K562 (cell line): Measurements from ENCODE around the gene ITGBL1. TPM values are rescaled to one million over a fixed set of nuclear protein-coding genes. Genes with fewer than 3 reads are reported as not detected.

Experiments used
- ATAC-seq: fragments of 200-7000 bp; cut with Tn5 transposase; 3 replicates; pipeline ENCODE4 v1.9.1; 2020; ENCODE audit warnings: moderate library complexity
- BruUV-seq: library from RNA; stranded (reverse); fragments of 400-500 nt; replicated peaks from 2 replicates; lab custom pipeline; 2021; lab: Mats Ljungman, UMichigan
- CTCF ChIA-PET: fragments of 300-600 bp; formaldehyde crosslinking; extraction: SDS; loops from one replicate; lab custom pipeline; 2021; ENCODE audit warnings: low intra/inter-chr PET ratio; lab: Yijun Ruan, JAX
- POLR2A ChIA-PET: fragments of 300-600, 350-650 bp; sonication (Branson Sonifier 250); formaldehyde crosslinking; extraction: SDS; loops from one replicate; lab custom pipeline; 2021; ENCODE audit warnings: antibody characterized with exemption, inconsistent platforms; lab: Yijun Ruan, JAX
- DNase-seq, 4 experiments: peaks; one replicate each; pipeline versions ENCODE4 v3.0.0 to v3.0.0-alpha.2; 2011 to 2018; ENCODE audit warnings: low spot score in 3 of 4, mixed read lengths in 3 of 4; ENCODE audit errors: extremely low read depth in 1 of 4
- FAIRE-seq: peaks from 2 replicates; lab custom pipeline; 2011; peaks lifted over from hg19 to GRCh38; lab: Jason Lieb, UNC
- H2AFZ ChIP-seq: 2 replicates; pipeline ENCODE4 v1.6.0; 2011; ENCODE audit warnings: low read depth, low read length, control low read depth, inconsistent platforms
- H3K27ac ChIP-seq: fragments of 200-600 bp; 3 replicates; pipeline ENCODE4 v1.8.0; 2011; ENCODE audit warnings: low read depth, mild to moderate bottlenecking, control low read depth, inconsistent platforms, low read length, moderate library complexity, mixed read lengths; ENCODE audit errors: extremely low read depth
- H3K27me3 ChIP-seq, 2 experiments: fragments of 300-600 bp in 1 of 2; 2 replicates in 1 of 2; 3 replicates in 1 of 2; pipeline versions ENCODE4 v1.6.0 to v1.8.0; 2011; ENCODE audit warnings: inconsistent platforms in 2 of 2, low read length in 2 of 2, mild to moderate bottlenecking in 1 of 2, mixed read lengths in 1 of 2, moderate library complexity in 1 of 2; ENCODE audit not compliant: control insufficient read depth in 2 of 2, insufficient read depth in 2 of 2
- H3K36me3 ChIP-seq: fragments of 300-600 bp; 3 replicates; pipeline ENCODE4 v1.8.0; 2011; ENCODE audit warnings: mild to moderate bottlenecking, low read length, inconsistent platforms; ENCODE audit not compliant: control insufficient read depth, insufficient read depth
- H3K4me1 ChIP-seq, 2 experiments: fragments of 200-600 bp in 1 of 2; replicated peaks in 1 of 2; 2 replicates in 1 of 2; 3 replicates in 1 of 2; pipeline versions ENCODE4 v1.5.1 to v1.8.0; 2011; ENCODE audit warnings: inconsistent platforms in 2 of 2, low read length in 2 of 2, mild to moderate bottlenecking in 1 of 2, mixed read lengths in 1 of 2, moderate library complexity in 1 of 2; ENCODE audit not compliant: control insufficient read depth in 2 of 2, insufficient read depth in 2 of 2
- H3K4me2 ChIP-seq: 2 replicates; pipeline ENCODE4 v1.6.1; 2011; ENCODE audit warnings: low read length, control low read depth, inconsistent platforms, mixed read lengths; ENCODE audit not compliant: insufficient read depth
- H3K4me3 ChIP-seq: fragments of 200-600 bp; sonication (generic), shearing (Covaris generic); 2 replicates; pipeline ENCODE4 v1.5.1; 2016; ENCODE audit warnings: control low read depth, inconsistent platforms
- H3K79me2 ChIP-seq: fragments of 200-600 bp; 3 replicates; pipeline ENCODE4 v1.8.0; 2011; ENCODE audit warnings: low read length, inconsistent platforms; ENCODE audit not compliant: control insufficient read depth, insufficient read depth
- H3K9ac ChIP-seq, 2 experiments: 2 replicates each; pipeline versions ENCODE4 v1.6.0 to v1.6.1; 2011; ENCODE audit warnings: low read depth in 2 of 2, low read length in 2 of 2, control low read depth in 1 of 2, inconsistent platforms in 1 of 2, mild to moderate bottlenecking in 1 of 2, mixed read lengths in 1 of 2; ENCODE audit not compliant: insufficient read depth in 1 of 2
- H3K9me1 ChIP-seq: one replicate; pipeline ENCODE4 v1.6.0; 2011; ENCODE audit warnings: inconsistent platforms, mild to moderate bottlenecking, low read length, moderate library complexity; ENCODE audit not compliant: control insufficient read depth, insufficient read depth
- H3K9me3 ChIP-seq: replicated peaks from 2 replicates; pipeline ENCODE4 v1.5.1; 2011; ENCODE audit warnings: low read depth, low read length, inconsistent platforms; ENCODE audit not compliant: control insufficient read depth, insufficient read depth
- H4K20me1 ChIP-seq: replicated peaks from 2 replicates; pipeline ENCODE4 v1.6.1; 2011; ENCODE audit warnings: low read length, inconsistent platforms, mixed read lengths; ENCODE audit not compliant: control insufficient read depth, insufficient read depth
- CCAR2 ChIP-seq: fragments of 200-400 bp; formaldehyde crosslinking; IDR thresholded peaks from 2 replicates; pipeline ENCODE4 v1.6.1; 2017; ENCODE audit warnings: mild to moderate bottlenecking, low read depth, low read length
- CTBP1 ChIP-seq: fragments of 450-650 bp; IDR thresholded peaks from 2 replicates; pipeline ENCODE4 v1.6.1; 2016; ENCODE audit warnings: borderline replicate concordance
- DIDO1 ChIP-seq: fragments of 450-650 bp; IDR thresholded peaks from 2 replicates; pipeline ENCODE4 v1.6.1; 2016; ENCODE audit warnings: low read depth, missing biosample characterization, missing genetic modification characterization
- ESRRA ChIP-seq: fragments of 450-650 bp; IDR thresholded peaks from 2 replicates; pipeline ENCODE4 v1.6.1; 2014; ENCODE audit warnings: low read depth, mild to moderate bottlenecking, moderate library complexity, borderline replicate concordance
- FOS ChIP-seq: IDR thresholded peaks from 3 replicates; pipeline ENCODE4 v1.6.1; 2011; ENCODE audit not compliant: insufficient read length; ENCODE audit errors: extremely low read depth
- PHTF2 ChIP-seq: fragments of 250-450 bp; sonication (Bioruptor Pico); IDR thresholded peaks from 2 replicates; pipeline ENCODE4 v1.5.0; 2021; ENCODE audit warnings: mild to moderate bottlenecking
- RNF219 ChIP-seq: fragments of 250-450 bp; sonication (Bioruptor Pico); IDR thresholded peaks from 2 replicates; pipeline ENCODE4 v1.5.0; 2022; ENCODE audit warnings: mild to moderate bottlenecking
- SPI1 ChIP-seq: IDR thresholded peaks from 2 replicates; pipeline ENCODE4 v1.6.1; 2011; ENCODE audit warnings: low read depth, low read length, control low read depth, borderline replicate concordance
- ZC3H8 ChIP-seq: fragments of 450-650 bp; IDR thresholded peaks from 2 replicates; pipeline ENCODE4 v1.6.1; 2017
- ZNF263 ChIP-seq: sonication (generic); formaldehyde crosslinking; IDR thresholded peaks from 2 replicates; pipeline ENCODE4 v1.8.0; 2022; ENCODE audit warnings: mild to moderate bottlenecking, missing genetic modification reagents, borderline replicate concordance
- ZNF445 ChIP-seq: fragments of 250-450 bp; sonication (Bioruptor Pico); IDR thresholded peaks from 2 replicates; pipeline ENCODE4 v1.4.0; 2020; ENCODE audit warnings: low read depth, mild to moderate bottlenecking, moderate library complexity
- in situ Hi-C: fragments of 300-500 bp; cut with MboI; formaldehyde crosslinking; loops from 4 replicates; pipeline ENCODE4 v1.15.0; 2018; ENCODE audit warnings: inconsistent platforms, mixed read lengths
- intact Hi-C: fragments of 100-400 bp; cut with micrococcal nuclease; formaldehyde crosslinking; loops from 2 replicates; pipeline ENCODE4 v1.14.2; 2022
- polyA plus RNA-seq, 8 experiments: library from polyadenylated mRNA; depleted of rRNA in 4 of 8; stranded (reverse) in 5 of 8; unstranded in 3 of 8; fragments of >200 nt; fragmentation: Nextera tagmentation in 2 of 8; fragmentation: Illumina TruSeq in 1 of 8; extraction: Ambion mirVana in 2 of 8; extraction: Trizol in 1 of 8; gene quantifications; 2 replicates each; pipeline versions ENCODE4 v1.2.1 to v1.2.3, GENCODE V29; 2011 to 2014; ENCODE audit warnings: inconsistent platforms in 1 of 8, missing spikeins in 1 of 8
- total RNA-seq, 7 experiments: library from RNA; depleted of rRNA in 6 of 7; stranded (reverse); fragments of >200 nt in 6 of 7; fragmentation: Illumina TruSeq in 2 of 7; extraction: Trizol in 2 of 7; gene quantifications; 2 replicates each; pipeline versions ENCODE4 v1.2.1 to v1.2.3, GENCODE V29; 2011 to 2021; ENCODE audit warnings: low replicate concordance in 1 of 7
- TF ChIP-seq, protein P1 (sequence below): sonication (generic); formaldehyde crosslinking; IDR thresholded peaks from 2 replicates; pipeline ENCODE4 v1.8.0; 2022; ENCODE audit warnings: missing genetic modification reagents, mild to moderate bottlenecking, borderline replicate concordance

Gene ITGBL1
- total and polyA plus RNA-seq, 9 of the 15 experiments (the other 6 are each of a cell fraction or from before 2014, with no cell fraction given), result 0.04 to 0.73 (median 0.32) TPM; not detected in 1

DNA sequence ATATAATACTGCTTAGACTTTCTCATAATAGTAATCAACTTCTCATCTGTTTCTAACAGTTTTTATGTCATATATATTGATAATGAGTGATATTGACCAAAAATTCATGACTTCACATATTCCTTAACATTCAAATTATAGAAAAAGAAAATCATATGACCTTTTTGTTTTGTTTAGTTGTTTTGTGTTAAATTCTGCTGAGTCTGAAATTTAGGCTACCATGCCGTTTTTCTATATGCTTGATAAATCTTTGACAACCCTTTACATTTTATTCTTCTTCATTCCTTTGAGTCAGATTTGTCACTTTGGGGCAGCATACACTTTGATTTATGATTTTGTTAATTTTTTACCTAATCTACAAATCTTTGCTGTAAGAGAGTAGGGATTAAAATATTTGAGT is 176.4 kb downstream of the ITGBL1 start (continued):
- TF ChIP-seq, protein P1, sequence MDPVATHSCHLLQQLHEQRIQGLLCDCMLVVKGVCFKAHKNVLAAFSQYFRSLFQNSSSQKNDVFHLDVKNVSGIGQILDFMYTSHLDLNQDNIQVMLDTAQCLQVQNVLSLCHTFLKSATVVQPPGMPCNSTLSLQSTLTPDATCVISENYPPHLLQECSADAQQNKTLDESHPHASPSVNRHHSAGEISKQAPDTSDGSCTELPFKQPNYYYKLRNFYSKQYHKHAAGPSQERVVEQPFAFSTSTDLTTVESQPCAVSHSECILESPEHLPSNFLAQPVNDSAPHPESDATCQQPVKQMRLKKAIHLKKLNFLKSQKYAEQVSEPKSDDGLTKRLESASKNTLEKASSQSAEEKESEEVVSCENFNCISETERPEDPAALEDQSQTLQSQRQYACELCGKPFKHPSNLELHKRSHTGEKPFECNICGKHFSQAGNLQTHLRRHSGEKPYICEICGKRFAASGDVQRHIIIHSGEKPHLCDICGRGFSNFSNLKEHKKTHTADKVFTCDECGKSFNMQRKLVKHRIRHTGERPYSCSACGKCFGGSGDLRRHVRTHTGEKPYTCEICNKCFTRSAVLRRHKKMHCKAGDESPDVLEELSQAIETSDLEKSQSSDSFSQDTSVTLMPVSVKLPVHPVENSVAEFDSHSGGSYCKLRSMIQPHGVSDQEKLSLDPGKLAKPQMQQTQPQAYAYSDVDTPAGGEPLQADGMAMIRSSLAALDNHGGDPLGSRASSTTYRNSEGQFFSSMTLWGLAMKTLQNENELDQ (CRISPR knock-in tag), result no peak
- TF ChIP-seq ESRRA, result no peak
- TF ChIP-seq CTBP1, result no peak
- no peak for TF ChIP-seq ZNF445

- Histone ChIP-seq H3K4me2 (no peak overlapping the region), H3K4me3 (no peak overlapping the region), H4K20me1 (no peaks in the 10 kb centered on the region), H3K79me2 (no peaks in the 10 kb centered on the region), H3K9ac (no peak overlapping the region), H3K36me3 (no peaks in the 10 kb centered on the region), H3K27ac (no peak overlapping the region), H3K27me3 (no peaks in the 10 kb centered on the region), H3K9me1 (no peaks in the 10 kb centered on the region), H3K9me3 (no peaks in the 10 kb centered on the region), H3K4me1 (no peaks in the 10 kb centered on the region), H2AFZ (no peak overlapping the region)
- no peak for TF ChIP-seq ZNF263 (CRISPR knock-in tag)
- no peak for TF ChIP-seq DIDO1 (tag)
- no peak for TF ChIP-seq RNF219 (CRISPR knock-in tag)
- TF ChIP-seq CCAR2, result no peak
- no peak for TF ChIP-seq ZC3H8
- TF ChIP-seq PHTF2, result no peak
- no peak for TF ChIP-seq FOS
- no peak for TF ChIP-seq SPI1
- ATAC-seq (no peak), DNase-seq (no peak), FAIRE-seq (no peak)
- in situ Hi-C loops, result no loop called here
- BruUV-seq, result no TSS peak
- intact Hi-C loops, result no loop called here
- ChIA-PET CTCF (no interaction called here), POLR2A (no interaction called here)
Measured at GRCh38 chr13:101631395-101631794, 178.9 kb downstream of the ITGBL1 start.
